GM20431 (cell line): Measurements from ENCODE around the gene SLC38A4.

Experiments
- in situ Hi-C: fragments of 300-500 bp; cut with MseI, MboI; formaldehyde crosslinking; loops from one replicate; pipeline ENCODE4 v1.15.0; 2020; ENCODE audit warnings: low sequenced_read_pairs; ENCODE audit not compliant: unreplicated experiment

The SLC38A4 gene

GRCh38 chr12:46722394-46723185 is 103.2 kb downstream of the SLC38A4 start:
- in situ Hi-C loops = no loop called here

- in situ Hi-C loops = no loop called here
Observed at GRCh38 chr12:46718495-46718894, 107.3 kb downstream of the SLC38A4 start.

GRCh38 chr12:46717868-46718267 is 107.9 kb downstream of the SLC38A4 start:
- in situ Hi-C loops = no loop called here

GRCh38 chr12:46717159-46717558 is 108.6 kb downstream of the SLC38A4 start:
- in situ Hi-C loops = no loop called here
